Adipose tissue (tissue), 3 donors: ENCODE results near the gene GPC3. TPM values are rescaled to one million over a fixed set of nuclear protein-coding genes. Genes with fewer than 3 reads are reported as not detected.

Experiments used
- H3K27ac ChIP-seq: one replicate; pipeline ENCODE4 v1.5.1; 2013; ENCODE audit warnings: low read depth, low read length
- WGBS, 3 donors: extraction: QIAGEN DNeasy Blood & Tissue Kit; methylation state at CpG; one replicate each; pipeline ENCODE4 v1.1.7; 2013; 5-methylcytosine and 5-hydroxymethylcytosine counted together
- polyA plus RNA-seq, 3 donors: library from polyadenylated mRNA; stranded (reverse); fragments of 200-250 nt; gene quantifications; one replicate each; pipeline ENCODE4 v1.2.3, GENCODE V29; 2013
- donor health status: healthy with polysubstance abuse.
- donor health status: Bipolar disorder and iron deficiency.
- donor health status: healthy.

Gene GPC3
- polyA plus RNA-seq, 3 donors, result 5.0 to 58.6 (median 14.1) TPM

- 31 to 89% (median 74%) methylated on average over 3 of the region's 3 CpGs for WGBS, 3 donors
- H3K27ac ChIP-seq, result no peak overlapping the region
Observed at GRCh38 chrX:133511041-133511440, 474.4 kb downstream of the GPC3 start.

GRCh38 chrX:133497356-133497755, 488.0 kb downstream of the GPC3 start:
- no peak overlapping the region for H3K27ac ChIP-seq
- 52 to 67% (median 62%) methylated on average over 10 of the region's 10 CpGs for WGBS, 3 donors

- WGBS, 3 donors, result 24 to 54% (median 50%) methylated on average over 16 of the region's 16 CpGs
- H3K27ac ChIP-seq, result no peak overlapping the region
Observed at GRCh38 chrX:133495464-133496391, 489.7 kb downstream of the GPC3 start.

- 82 to 93% (median 89%) methylated on average over 4 of the region's 4 CpGs for WGBS, 3 donors
- no peak overlapping the region for H3K27ac ChIP-seq
Observed at GRCh38 chrX:133493366-133493765, 492.0 kb downstream of the GPC3 start.

DNA sequence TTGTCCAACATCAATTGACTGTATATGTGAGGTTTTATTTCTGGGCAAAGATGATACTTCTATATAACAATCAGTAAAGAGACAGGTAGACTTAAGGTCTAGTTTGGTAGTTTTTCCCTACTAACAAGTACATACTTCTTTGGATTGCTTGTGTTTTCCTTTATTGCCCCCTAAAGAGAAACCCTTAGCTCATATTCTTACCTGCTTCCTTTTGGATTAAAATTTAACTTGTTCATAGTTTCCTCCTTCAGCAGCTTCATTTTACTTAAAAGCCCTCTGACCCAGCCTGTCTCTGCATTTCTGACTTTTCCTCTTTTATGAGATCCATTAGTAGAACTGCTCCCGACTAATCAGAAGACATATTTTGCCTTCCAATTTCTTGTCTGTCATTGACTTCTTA, 494.4 kb downstream of the GPC3 start:
- WGBS, 3 donors, result 72 to 93% (median 77%) methylated on average over 1 of the region's 1 CpG

More for the DNA sequence above, 494.4 kb downstream of the GPC3 start:
- no peak overlapping the region for H3K27ac ChIP-seq
